Erythroblast (primary cell): ENCODE data around the gene SLC25A26.
"Not testable (repeated sequence)": the region's sequence is repeated elsewhere in the genome, so short reads cannot be mapped to it uniquely, and the experiment has no call there.

Experiments
- DNase-seq, 2 experiments: peaks; one replicate each; lab custom pipeline; 2025; lab: John Stamatoyannopoulos, UW
- GATA1 ChIP-seq: IDR thresholded peaks from 2 replicates; pipeline ENCODE4 v1.6.1; 2011; ENCODE audit warnings: low read depth, mild to moderate bottlenecking, control low read depth, low read length, moderate library complexity
- POLR2A ChIP-seq: IDR thresholded peaks from 2 replicates; pipeline ENCODE4 v1.6.1; 2011; ENCODE audit warnings: mild to moderate bottlenecking, low read length

The SLC25A26 gene

DNA sequence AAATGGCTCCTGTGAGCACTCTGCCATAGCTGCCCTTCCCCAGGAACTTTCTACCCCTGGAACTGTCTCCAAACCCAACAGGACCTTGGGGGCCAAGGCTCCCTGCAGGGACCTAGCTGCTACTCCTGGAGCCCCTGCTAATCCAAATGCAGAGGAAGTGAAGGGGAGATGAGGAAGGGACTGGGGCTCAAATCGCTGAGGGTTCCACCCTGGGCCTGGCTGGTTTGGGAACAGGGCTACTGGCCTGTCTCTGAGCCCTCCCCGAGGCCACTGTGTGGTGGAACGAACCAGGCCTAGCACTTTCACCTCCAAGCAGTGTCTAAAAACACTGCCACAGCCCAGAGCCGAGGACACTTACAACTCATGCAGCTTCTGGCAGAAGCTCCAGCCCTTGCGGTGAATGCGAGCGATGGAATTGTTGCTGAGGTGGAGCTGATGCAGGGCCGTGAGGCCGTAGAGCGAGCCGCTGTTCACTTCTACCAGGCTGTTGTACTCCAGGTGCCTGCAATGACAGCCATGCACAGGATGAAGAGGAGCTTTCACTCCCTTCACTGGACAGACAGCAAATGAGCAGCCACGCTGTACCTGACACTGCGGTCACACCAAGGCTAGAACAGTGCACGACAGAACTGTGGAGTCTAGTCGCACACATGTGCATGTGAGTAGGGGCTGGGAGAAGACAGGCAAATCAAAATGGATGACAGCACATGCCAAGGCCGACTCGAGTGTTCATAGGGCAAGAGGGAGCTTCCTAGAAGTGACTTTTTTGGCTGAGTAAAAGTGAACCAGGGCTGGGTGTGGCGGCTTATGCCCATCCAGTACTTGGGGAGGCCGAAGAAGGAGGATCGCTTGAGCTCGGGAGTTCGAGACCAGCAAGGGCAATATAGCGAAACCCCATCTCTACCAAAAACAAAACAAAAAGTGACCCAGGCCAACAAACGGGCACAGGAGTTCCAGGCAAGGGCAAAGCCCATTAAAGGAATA is 189.3 kb downstream of the SLC25A26 start:
- TF ChIP-seq POLR2A (no peak), GATA1 (no peak)
- no peak for DNase-seq

DNA sequence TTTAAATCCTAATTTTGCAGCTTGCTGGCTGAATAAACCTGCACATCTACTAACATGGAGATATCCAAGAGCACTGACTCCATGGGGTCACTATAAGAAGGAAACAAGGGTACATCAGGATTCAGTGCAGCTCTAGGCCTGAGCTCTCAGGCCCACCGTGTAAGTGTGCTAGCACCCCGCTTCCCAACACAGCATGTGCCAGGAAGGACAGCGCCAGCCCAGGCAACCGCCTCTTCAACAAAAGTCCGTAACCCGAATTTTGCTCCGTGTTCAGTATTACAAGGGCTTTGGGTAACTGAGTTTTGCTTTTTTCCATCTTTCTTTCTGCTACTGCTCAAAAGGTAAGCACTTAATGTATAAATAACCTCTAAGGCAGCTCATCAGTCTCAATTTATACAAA is 190.2 kb downstream of the SLC25A26 start:
- TF ChIP-seq GATA1 (no peak), POLR2A (no peak)
- no peak for DNase-seq

DNA sequence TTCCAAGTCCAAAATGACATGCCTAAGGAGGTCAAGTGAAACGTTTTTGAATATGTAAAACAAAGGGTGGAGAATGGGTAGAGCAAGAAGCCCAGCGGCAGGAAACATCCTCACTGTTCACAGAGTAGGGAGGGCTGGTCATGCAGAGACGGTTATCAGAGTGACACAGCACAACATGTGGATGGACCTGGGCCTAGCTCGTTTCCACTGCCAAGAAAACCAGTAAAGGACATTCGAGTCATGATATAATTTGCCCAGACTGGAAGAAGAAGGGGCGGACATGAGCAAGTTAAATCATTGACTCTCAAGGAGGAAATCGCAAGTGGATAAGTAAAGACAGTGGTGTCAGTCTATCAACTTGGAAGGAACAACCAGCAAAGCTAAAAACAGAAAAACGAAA is 190.7 kb downstream of the SLC25A26 start:
- TF ChIP-seq GATA1, result no peak
- TF ChIP-seq POLR2A, result no peak
- DNase-seq, result peak; percentile 65 to 72

DNA sequence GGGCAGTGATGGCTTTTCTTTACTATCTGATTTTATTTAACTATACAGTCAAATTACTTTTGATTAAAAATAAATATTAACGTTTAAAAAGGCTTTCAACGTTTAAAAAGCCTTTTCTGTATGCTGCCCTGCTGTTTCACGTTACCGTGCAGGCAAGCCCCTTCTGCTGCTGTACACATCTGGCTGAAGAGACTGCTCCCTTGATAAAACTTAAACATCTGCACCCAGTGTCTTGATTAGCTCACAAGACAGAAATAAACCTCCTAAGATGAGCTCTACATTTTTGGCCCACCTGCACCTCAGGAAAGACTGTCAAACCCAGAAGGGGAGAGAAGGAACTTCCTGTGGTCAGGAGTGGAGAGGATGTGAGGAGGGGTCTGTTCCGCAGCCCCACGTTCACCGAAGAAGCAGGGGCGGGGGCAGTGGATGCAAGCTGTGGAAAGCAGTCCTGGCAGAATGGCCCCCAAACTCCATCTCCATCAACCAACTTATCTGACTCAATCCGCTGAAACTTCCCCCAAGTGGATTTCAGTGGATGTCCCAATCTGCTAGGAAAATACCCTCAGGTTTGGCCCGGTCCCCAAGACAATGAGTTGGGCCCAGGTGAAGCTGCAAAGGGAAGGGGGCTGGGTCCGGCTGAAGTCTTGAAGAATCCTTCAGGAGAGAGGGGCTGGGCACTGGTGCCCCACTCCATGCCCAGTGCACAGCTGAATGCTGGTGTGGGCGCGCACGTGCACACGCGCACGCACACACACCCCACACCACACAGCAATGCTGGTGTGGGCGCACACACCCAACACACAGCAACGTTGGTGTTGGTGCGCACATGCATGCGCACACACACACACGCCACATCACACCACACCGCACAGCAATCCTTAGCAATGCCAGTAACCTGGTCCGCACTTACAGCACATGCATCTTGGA is 191.4 kb downstream of the SLC25A26 start:
- no peak for DNase-seq
- TF ChIP-seq POLR2A (no peak), GATA1 (no peak)

DNA sequence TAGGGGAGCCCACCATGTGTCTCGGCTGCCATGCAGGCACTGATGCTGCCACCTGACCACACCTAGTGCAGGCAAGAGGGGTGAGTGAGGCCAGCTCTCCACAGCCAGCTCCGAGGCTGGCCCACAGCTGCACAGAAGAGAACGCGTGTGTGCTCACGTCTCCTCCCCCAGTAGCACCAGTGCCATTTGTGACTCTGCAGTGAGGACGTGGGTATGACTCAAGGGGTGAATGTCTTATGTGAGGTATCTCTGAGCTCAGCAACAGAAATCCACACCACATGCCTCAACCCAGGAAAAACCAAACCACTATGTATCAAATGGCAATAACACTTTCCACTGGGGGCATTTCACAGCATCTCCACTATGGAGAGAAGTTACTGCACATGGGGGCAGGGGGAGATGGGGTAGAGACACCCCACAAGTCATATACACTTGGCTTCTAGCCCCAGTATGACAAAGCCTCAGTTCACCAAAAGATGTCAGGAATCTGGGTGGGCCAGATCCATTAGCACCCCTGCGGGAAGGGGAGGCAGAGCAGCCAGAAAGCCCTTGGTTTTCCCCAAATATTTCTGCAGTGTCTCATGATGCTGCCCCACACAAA is 192.4 kb downstream of the SLC25A26 start:
- TF ChIP-seq POLR2A (no peak), GATA1 (no peak)
- no peak for DNase-seq

DNA sequence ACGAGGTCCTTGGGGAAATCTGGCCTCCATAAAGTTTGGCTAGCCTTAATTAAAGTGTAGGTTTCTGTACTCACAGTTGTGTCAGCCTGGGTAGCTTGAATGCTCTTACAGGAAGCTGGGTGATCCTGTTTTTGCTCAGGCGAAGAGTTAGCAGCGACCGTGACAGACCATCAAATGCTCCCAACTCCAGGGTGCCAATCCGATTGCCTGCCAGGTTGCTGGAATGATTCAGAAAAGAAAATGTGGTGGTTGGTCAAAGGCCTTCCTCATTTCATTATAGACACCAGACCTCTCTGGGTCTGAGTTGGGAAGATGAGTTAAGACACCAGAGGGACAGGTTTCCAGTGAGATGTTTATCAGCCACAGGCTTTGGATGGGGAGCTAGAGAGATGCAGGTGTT is 194.0 kb downstream of the SLC25A26 start:
- DNase-seq, result no peak
- TF ChIP-seq POLR2A, result no peak
- TF ChIP-seq GATA1, result no peak

DNA sequence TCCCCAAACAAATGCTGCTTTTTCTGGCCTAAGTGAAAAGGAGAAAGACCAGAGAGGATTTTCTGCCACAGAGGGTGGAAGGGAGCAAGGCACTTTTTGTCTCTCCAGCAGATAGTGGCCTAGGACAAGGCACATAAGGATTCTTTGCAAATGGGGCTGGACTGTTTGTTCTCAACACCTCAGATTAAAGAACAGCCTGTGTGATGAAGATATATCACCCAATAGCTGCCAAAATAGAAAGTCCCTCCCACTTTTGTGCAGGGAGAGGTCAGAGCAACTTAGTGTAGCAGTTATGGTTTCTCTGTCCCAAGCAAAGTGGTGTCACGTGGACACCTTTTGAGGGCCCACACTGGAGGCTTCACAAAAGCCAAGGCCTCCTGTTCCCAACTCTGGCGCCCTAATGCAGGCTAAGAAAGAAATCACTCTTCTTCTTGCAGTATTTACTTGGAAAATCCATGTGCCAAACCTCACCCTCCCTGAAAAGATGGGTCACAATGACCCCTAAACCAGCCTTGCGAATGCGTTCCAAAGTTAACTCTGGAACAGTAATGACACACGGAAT is 195.1 kb downstream of the SLC25A26 start:
- peak; percentile 4 to 37 for DNase-seq
- no peak for TF ChIP-seq POLR2A
- no peak for TF ChIP-seq GATA1

DNA sequence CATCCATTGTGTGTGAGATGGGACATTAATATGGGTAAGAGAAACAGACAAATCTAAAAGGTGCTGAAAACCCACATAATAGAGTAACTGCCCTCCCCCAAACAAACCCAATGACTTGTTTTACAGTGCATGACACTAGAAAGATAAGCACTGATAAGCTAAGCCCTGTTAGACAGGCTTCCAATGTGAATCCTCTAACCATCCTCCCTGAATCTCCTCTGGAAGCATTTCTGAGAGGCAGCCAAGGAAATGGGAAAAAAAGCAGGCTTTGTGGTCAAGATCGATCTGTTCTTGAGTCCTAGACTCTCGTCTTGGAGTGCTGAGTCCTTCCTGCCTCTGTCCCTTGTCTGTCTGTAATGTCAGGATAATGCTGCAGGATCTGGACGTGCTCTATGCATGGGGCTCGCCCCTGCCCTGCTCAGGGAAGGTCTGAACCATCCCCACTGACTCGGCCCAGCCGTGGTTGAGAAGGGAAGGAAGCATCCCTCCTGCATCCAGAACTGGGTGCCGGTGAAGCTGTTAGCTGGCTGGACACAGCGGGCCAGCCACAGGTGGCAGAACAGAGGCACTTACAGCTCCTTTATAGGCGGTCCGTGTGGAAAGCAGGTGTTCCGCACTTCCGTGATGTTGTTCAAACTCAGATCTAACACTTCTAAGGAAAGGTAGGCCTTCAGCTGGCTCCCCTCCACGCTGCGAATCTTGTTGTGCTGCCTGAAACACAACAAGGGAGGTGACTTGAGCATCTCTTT is 195.9 kb downstream of the SLC25A26 start:
- TF ChIP-seq POLR2A (no peak), GATA1 (no peak)
- DNase-seq, result no peak

DNA sequence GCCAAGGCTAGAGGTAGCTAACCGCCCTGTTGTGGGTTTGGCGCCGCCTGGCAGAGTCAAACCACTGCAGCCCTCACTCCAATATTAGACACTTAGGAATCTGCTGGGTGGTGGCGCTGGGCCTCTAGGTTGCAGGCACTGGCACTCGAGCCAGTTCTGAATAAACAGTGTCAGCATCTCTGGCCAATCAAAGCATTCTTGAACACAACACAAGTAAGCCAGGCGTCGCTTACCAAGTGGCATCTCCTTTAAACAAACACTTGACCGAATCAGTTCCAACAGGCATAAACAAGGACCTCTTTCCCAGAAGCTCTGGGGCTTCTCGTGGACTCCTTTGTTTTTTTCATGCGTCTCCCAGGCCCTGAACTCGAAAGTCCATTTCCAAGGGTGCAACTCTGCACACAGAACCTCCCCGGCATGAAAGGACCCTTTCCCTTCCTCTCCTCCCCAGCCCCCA is 197.7 kb downstream of the SLC25A26 start:
- no peak for DNase-seq
- no peak for TF ChIP-seq GATA1
- TF ChIP-seq POLR2A, result no peak

DNA sequence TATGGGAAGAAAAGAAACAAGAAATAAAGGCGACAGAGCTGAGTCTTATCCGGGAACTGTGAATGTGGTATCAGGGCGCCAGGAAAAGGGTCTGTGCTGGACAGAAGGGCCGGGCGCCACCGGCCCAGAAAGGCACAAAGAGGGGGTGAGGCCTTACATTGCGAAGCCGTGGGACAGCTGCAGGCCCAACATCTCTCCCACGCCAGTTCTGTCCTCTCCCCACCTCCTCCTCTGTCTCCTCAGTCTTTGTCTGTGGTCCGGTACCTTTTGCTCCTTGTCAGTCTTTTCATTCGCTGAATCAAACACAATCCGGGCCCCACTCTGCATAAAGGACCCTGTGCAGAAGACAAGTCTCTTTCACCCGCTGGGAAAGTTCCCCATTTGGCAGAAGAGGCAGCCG is 198.2 kb downstream of the SLC25A26 start:
- DNase-seq, result no peak
- TF ChIP-seq POLR2A (no peak), GATA1 (no peak)

DNA sequence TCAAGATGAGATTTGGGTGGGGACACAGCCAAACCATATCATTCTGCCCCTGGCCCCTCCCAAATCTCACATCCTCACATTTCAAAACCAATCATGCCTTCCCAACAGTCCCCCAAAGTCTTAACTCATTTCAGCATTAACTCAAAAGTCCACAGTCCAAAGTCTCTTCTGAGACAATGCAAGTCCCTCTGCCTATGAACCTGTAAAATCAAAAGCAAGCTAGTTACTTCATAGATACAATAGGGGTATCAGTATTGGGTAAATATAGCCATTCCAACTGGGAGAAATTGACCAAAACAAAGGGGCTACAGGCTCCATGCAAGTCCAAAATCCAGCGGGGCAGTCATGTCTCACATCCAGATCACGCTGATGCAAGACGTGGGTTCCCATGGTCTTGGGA is 200.3 kb downstream of the SLC25A26 start:
- not testable (repeated sequence) for DNase-seq

DNA sequence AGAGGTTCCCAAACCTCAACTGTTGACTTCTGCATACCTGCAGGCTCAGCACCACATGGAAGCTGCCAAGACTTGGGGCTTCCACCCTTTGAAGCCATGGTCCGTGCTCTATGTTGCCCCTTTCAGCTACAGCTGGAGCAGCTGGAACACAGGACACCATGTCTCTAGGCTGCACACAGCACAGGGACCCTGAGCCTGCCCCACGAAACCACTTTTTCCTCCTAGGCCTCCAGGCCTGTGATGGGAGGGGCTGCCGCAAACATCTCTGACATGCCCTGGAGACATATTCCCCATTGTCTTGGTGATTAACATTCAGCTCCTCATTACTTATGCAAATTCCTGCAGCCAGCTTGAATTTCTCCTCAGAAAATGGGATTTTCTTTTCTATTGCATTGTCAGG is 201.1 kb downstream of the SLC25A26 start:
- not testable (repeated sequence) for DNase-seq

DNA sequence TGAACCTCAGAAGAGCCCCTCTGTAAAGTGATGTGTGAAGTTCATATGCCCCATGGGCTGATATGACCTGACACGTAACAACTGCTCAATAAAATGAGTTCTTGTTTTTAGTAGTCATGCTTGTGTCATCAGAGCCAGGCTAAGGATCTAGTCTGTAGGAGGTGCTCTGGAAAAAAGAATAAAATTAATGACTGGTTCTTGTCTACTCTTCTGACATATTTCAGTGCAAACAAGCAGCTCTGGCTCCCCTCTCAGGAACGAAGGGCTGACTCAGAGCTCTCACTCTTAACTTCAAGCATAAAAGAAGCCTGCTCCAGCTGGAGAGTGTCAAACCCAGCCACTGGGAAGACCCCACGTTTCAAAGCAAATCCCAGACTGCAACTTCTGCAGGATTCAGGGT is 203.0 kb downstream of the SLC25A26 start:
- TF ChIP-seq POLR2A, result no peak
- no peak for TF ChIP-seq GATA1
- no peak for DNase-seq
